Measurements from ENCODE around the gene JUP. TPM values are rescaled to one million over a fixed set of nuclear protein-coding genes. Genes with fewer than 3 reads are reported as not detected.

The JUP gene
- total and polyA plus RNA-seq, 2 of the 13 experiments (the other 11 are each of a cell fraction or from before 2014, with no cell fraction given), result 12.1 to 20.6 TPM

GRCh38 chr17:41734139-41734948 is 52.2 kb downstream of the JUP start, which contains the start of gene HAP1 (continued):
- TF ChIP-seq, protein P1, sequence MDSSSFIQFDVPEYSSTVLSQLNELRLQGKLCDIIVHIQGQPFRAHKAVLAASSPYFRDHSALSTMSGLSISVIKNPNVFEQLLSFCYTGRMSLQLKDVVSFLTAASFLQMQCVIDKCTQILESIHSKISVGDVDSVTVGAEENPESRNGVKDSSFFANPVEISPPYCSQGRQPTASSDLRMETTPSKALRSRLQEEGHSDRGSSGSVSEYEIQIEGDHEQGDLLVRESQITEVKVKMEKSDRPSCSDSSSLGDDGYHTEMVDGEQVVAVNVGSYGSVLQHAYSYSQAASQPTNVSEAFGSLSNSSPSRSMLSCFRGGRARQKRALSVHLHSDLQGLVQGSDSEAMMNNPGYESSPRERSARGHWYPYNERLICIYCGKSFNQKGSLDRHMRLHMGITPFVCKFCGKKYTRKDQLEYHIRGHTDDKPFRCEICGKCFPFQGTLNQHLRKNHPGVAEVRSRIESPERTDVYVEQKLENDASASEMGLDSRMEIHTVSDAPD (CRISPR knock-in tag; IDR thresholded peaks at IDR 0.05), result 0 out of 2 replicates have a peak, but pooled peaks have one; percentile 12
- TF ChIP-seq ZNF501 (CRISPR knock-in tag; IDR thresholded peaks at IDR 0.05) (peak; percentile 27; the same call in 1 of the 2 replicates), ZNF709 (CRISPR knock-in tag; IDR thresholded peaks at IDR 0.05) (peak; percentile 79; the same call in 1 of the 2 replicates), ZNF788 (CRISPR knock-in tag; IDR thresholded peaks at IDR 0.05; ENCODE audit: borderline replicate concordance) (no peak), ZBED4 (CRISPR knock-in tag; IDR thresholded peaks at IDR 0.05; ENCODE audit: borderline replicate concordance) (peak; percentile 76), GPN1 (CRISPR knock-in tag; IDR thresholded peaks at IDR 0.05; ENCODE audit: borderline replicate concordance) (0 out of 2 replicates have a peak, but pooled peaks have one; percentile 64), ZNF75D (CRISPR knock-in tag; IDR thresholded peaks at IDR 0.05; ENCODE audit: borderline replicate concordance) (no peak), HOMEZ (CRISPR knock-in tag; IDR thresholded peaks at IDR 0.05; ENCODE audit: low read depth) (no peak), ZNF550 (CRISPR knock-in tag; IDR thresholded peaks at IDR 0.05; ENCODE audit: borderline replicate concordance) (no peak), ZNF691 (CRISPR knock-in tag; IDR thresholded peaks at IDR 0.05; ENCODE audit: borderline replicate concordance, low read depth) (0 out of 2 replicates have a peak, but pooled peaks have one; percentile 3), IRX3 (CRISPR knock-in tag; IDR thresholded peaks at IDR 0.05; ENCODE audit: borderline replicate concordance, low read depth) (peak; percentile 54; the same call in 1 of the 2 replicates), FOXK2 (IDR thresholded peaks at IDR 0.05) (peak; percentile 96), CREBL2 (CRISPR knock-in tag; IDR thresholded peaks at IDR 0.05; ENCODE audit: borderline replicate concordance) (no peak)
- TF ChIP-seq, protein P2, sequence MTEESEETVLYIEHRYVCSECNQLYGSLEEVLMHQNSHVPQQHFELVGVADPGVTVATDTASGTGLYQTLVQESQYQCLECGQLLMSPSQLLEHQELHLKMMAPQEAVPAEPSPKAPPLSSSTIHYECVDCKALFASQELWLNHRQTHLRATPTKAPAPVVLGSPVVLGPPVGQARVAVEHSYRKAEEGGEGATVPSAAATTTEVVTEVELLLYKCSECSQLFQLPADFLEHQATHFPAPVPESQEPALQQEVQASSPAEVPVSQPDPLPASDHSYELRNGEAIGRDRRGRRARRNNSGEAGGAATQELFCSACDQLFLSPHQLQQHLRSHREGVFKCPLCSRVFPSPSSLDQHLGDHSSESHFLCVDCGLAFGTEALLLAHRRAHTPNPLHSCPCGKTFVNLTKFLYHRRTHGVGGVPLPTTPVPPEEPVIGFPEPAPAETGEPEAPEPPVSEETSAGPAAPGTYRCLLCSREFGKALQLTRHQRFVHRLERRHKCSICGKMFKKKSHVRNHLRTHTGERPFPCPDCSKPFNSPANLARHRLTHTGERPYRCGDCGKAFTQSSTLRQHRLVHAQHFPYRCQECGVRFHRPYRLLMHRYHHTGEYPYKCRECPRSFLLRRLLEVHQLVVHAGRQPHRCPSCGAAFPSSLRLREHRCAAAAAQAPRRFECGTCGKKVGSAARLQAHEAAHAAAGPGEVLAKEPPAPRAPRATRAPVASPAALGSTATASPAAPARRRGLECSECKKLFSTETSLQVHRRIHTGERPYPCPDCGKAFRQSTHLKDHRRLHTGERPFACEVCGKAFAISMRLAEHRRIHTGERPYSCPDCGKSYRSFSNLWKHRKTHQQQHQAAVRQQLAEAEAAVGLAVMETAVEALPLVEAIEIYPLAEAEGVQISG (CRISPR knock-in tag; IDR thresholded peaks at IDR 0.05), result peak; percentile 46; the same call in 1 of the 2 replicates
- TF ChIP-seq, protein P3, sequence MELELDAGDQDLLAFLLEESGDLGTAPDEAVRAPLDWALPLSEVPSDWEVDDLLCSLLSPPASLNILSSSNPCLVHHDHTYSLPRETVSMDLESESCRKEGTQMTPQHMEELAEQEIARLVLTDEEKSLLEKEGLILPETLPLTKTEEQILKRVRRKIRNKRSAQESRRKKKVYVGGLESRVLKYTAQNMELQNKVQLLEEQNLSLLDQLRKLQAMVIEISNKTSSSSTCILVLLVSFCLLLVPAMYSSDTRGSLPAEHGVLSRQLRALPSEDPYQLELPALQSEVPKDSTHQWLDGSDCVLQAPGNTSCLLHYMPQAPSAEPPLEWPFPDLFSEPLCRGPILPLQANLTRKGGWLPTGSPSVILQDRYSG (CRISPR knock-in tag; IDR thresholded peaks at IDR 0.05), result no peak
